Transverse colon (tissue), 4 donors: Measurements from ENCODE around the gene TNFRSF4. TPM values are rescaled to one million over a fixed set of nuclear protein-coding genes. Genes with fewer than 3 reads are reported as not detected.

Experiments used
- DNase-seq: peaks from one replicate; pipeline ENCODE4 v3.0.0-alpha.2; 2019
- H3K27ac ChIP-seq, 4 donors: fragments of 200-600 bp; sonication (generic); 2 replicates each; pipeline ENCODE4 v1.5.1; 2016 to 2018; ENCODE audit warnings: inconsistent platforms in 4 of 4
- H3K27me3 ChIP-seq: fragments of 200-600 bp; sonication (generic); 2 replicates; pipeline ENCODE4 v1.5.1; 2017; ENCODE audit warnings: inconsistent platforms
- H3K36me3 ChIP-seq, 4 donors: fragments of 200-600 bp; sonication (generic); 2 replicates each; pipeline ENCODE4 v1.5.1; 2017 to 2019; ENCODE audit warnings: inconsistent platforms in 4 of 4
- H3K4me1 ChIP-seq, 4 donors: fragments of 200-600 bp; sonication (generic); 2 replicates each; pipeline ENCODE4 v1.5.1; 2017 to 2020; ENCODE audit warnings: inconsistent platforms in 4 of 4
- H3K4me3 ChIP-seq, 4 donors: fragments of 200-600 bp; sonication (generic); 1 replicate in 1 of 4; 2 replicates in 3 of 4; pipeline versions ENCODE4 v1.5.1 to v1.6.1; 2017 to 2019; ENCODE audit warnings: inconsistent platforms in 4 of 4
- H3K9me3 ChIP-seq, 2 donors: fragments of 200-600 bp; sonication (generic); 2 replicates each; pipeline ENCODE4 v1.5.1; 2017 to 2019; ENCODE audit warnings: inconsistent platforms in 2 of 2
- EP300 ChIP-seq: sonication (generic); formaldehyde crosslinking; IDR thresholded peaks from one replicate; pipeline ENCODE4 v1.6.1; 2017; ENCODE audit warnings: antibody characterized with exemption, low read depth
- POLR2A ChIP-seq: fragments of 450-650 bp; IDR thresholded peaks from one replicate; pipeline ENCODE4 v1.6.1; 2016; ENCODE audit warnings: antibody characterized with exemption, mild to moderate bottlenecking, moderate library complexity
- POLR2AphosphoS5 ChIP-seq, 3 donors: sonication (generic); formaldehyde crosslinking; IDR thresholded peaks; one replicate each; pipeline ENCODE4 v1.6.1; 2016; ENCODE audit warnings: antibody characterized with exemption in 3 of 3
- WGBS, 2 donors: methylation state at CpG; one replicate each; pipeline ENCODE4 v1.1.5; 2018; ENCODE audit warnings: low coverage in 1 of 2; 5-methylcytosine and 5-hydroxymethylcytosine counted together
- in situ Hi-C, 4 donors: fragments of 200-750 bp; cut with MboI; loops; one replicate each; pipeline versions ENCODE4 v1.15.0 to v1.15.1; 2017; ENCODE audit warnings: low sequenced_read_pairs in 3 of 4, low pct_ligation_motif_present in 1 of 4, low pct_unique_long_range_greater_than_20kb in 1 of 4
- intact Hi-C: fragments of 100-400 bp; cut with DNase I; formaldehyde crosslinking; loops from one replicate; pipeline ENCODE4 v1.15.1; 2023; ENCODE audit warnings: low total_unique reads
- total RNA-seq, 4 donors: library from RNA; depleted of rRNA; stranded (reverse); fragments of >200 nt; gene quantifications; one replicate each; pipeline ENCODE4 v1.1.0, GENCODE V29; 2016
- TF ChIP-seq, protein P1 (sequence below), 5 experiments: fragments of 200-600 bp in 3 of 5; fragments of 450-650 bp in 2 of 5; sonication (generic) in 3 of 5; IDR thresholded peaks; 1 replicate in 2 of 5; 2 replicates in 3 of 5; pipeline ENCODE4 v1.5.1; 2016 to 2017; ENCODE audit warnings: antibody characterized with exemption in 5 of 5, inconsistent platforms in 3 of 5, mild to moderate bottlenecking in 2 of 5, moderate library complexity in 1 of 5

Gene TNFRSF4
- total RNA-seq, 4 donors from 2014 or later: 0.55 to 4.8 TPM; not detected in 2

DNA sequence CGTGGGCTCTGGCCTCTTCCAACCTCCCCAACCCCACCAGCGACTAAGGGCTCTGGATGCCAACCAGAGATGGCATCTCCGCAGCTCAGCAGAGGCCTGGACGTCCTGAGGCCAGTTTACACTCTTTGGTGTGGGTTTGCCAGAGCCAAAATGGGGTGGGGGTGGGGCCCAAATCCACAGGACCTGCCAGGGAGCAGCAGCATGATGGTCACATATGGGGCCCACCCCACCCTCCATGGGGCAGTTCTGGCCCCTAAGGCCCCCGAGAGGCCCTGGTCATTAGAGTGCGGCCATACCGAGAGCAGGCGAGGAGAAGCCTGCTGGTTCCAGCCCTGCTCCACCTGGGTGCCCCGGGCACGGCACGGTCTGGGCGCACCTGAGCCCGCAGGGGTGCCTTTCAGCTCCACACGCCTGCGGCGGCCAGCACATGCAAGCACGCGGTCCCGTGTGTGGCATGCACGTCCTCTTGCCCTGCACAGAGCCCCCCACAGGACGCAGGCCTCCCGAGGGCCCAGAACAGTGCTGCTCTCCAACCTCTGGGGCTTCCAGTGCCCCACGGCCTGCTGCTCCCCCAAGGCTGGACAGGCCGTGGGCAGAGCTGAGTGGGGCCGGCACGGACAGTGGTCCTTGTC, 27.8 kb upstream of the TNFRSF4 start:
- H3K4me3 ChIP-seq: no peak overlapping the region
- in situ Hi-C loops: no loop called here
- intact Hi-C loops: no loop called here
- H3K27ac ChIP-seq: no peak overlapping the region
- no peak for DNase-seq
- peaks cover 10 to 32% (median 27%) of the 10 kb centered on the region in 4 donors for H3K4me1 ChIP-seq
- H3K27me3 ChIP-seq: peaks cover 62% of the 10 kb centered on the region
- WGBS, 2 donors: 71% methylated on average over 21 of the region's 26 CpGs; no CpG with 5 or more reads in 1 of the 2 donors
- H3K36me3 ChIP-seq: no peaks in the 10 kb centered on the region
- no peak for TF ChIP-seq POLR2A
- no peak for TF ChIP-seq POLR2AphosphoS5 (IDR thresholded peaks at IDR 0.05)
- TF ChIP-seq, protein P1, sequence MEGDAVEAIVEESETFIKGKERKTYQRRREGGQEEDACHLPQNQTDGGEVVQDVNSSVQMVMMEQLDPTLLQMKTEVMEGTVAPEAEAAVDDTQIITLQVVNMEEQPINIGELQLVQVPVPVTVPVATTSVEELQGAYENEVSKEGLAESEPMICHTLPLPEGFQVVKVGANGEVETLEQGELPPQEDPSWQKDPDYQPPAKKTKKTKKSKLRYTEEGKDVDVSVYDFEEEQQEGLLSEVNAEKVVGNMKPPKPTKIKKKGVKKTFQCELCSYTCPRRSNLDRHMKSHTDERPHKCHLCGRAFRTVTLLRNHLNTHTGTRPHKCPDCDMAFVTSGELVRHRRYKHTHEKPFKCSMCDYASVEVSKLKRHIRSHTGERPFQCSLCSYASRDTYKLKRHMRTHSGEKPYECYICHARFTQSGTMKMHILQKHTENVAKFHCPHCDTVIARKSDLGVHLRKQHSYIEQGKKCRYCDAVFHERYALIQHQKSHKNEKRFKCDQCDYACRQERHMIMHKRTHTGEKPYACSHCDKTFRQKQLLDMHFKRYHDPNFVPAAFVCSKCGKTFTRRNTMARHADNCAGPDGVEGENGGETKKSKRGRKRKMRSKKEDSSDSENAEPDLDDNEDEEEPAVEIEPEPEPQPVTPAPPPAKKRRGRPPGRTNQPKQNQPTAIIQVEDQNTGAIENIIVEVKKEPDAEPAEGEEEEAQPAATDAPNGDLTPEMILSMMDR (IDR thresholded peaks at IDR 0.05): no peak
- no peak for TF ChIP-seq EP300
- no peaks in the 10 kb centered on the region for H3K9me3 ChIP-seq

DNA sequence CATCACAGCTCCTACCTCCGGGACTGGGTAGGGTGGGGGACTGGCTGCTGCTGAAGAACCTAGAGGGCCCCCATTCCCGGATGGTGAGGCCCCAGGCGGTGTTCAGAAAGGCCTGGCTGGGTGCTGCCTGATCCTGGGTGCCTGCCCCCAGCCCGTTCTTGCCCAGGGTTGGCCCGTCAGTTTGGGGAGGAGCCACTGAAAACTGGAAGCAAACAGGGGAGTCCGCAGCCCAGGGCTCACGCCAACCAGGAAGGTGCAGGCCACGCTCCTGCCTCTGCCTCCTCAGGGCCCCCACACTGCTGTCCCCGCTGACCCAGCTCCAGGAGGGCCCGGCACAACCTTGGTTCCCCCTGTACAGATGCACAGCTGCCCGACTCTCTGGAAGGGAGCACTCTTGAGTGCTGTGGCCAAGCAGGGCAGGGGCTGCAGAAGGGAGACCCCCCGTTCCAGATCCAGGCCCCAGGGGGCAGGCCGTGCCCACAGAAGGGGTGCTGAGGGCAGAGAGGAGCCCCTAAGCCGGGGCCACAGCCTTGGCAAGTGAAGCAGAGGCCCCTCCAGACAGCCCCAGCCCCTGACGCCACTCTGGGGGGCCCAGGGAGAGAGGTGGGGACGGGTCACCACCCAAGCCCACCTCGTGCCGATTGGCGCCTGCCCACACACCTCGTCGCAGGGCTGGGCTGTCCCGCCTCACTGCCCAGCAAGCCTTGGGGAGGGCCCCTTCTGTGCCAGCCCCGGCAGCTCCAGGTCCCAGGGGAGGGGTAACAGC, 27.1 kb upstream of the TNFRSF4 start:
- WGBS, 2 donors: 41% methylated on average over 22 of the region's 23 CpGs; no CpG with 5 or more reads in 1 of the 2 donors
- DNase-seq: no peak
- intact Hi-C loops: no loop called here

DNA sequence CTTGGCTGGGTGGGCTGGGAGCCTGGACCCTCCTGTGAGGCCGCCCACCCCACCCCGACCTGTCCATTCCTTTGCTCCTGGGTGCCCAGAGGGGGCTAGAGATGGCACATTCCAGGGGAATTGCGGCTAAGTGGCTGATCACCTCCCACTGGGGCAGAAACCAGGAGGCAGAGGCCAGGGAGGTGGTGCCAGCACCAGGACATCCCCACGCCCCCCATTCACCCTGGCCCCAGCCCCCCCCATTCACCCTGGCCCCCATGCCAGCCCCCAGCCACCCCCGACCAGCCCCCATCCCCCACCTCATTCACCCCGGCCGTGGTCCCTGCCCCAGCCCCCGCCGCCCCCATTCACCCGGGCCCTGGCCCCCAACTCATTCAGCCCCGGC, 26.4 kb upstream of the TNFRSF4 start:
- in situ Hi-C loops: no loop called here
- H3K27me3 ChIP-seq: peaks cover 54% of the 10 kb centered on the region
- WGBS, 2 donors: 38% methylated on average over 8 of the region's 11 CpGs; no CpG with 5 or more reads in 1 of the 2 donors

More for the DNA sequence above, 27.1 kb upstream of the TNFRSF4 start:
- no peak overlapping the region for H3K27ac ChIP-seq
- no peaks in the 10 kb centered on the region for H3K36me3 ChIP-seq
- in situ Hi-C loops: no loop called here
- H3K9me3 ChIP-seq: no peaks in the 10 kb centered on the region
- TF ChIP-seq POLR2A: no peak
- TF ChIP-seq POLR2AphosphoS5 (IDR thresholded peaks at IDR 0.05): no peak
- TF ChIP-seq, protein P1 (IDR thresholded peaks at IDR 0.05): no peak
- no peak for TF ChIP-seq EP300
- H3K27me3 ChIP-seq: peaks cover 61% of the 10 kb centered on the region
- peaks cover 7 to 28% (median 24%) of the 10 kb centered on the region in 4 donors for H3K4me1 ChIP-seq
- H3K4me3 ChIP-seq: no peak overlapping the region

More for the DNA sequence above, 26.4 kb upstream of the TNFRSF4 start:
- Histone ChIP-seq H3K27ac (no peak overlapping the region), H3K4me3 (no peak overlapping the region), H3K36me3 (no peaks in the 10 kb centered on the region), H3K9me3 (no peaks in the 10 kb centered on the region), H3K4me1 (peaks cover 7 to 28% (median 24%) of the 10 kb centered on the region in 4 donors)
- intact Hi-C loops: no loop called here
- no peak for DNase-seq
- TF ChIP-seq POLR2AphosphoS5 (IDR thresholded peaks at IDR 0.05) (no peak), EP300 (no peak), POLR2A (no peak)
- TF ChIP-seq, protein P1 (IDR thresholded peaks at IDR 0.05): no peak
